Amygdala (tissue), 56 donors: ENCODE results near the gene ZNF408.
A peak's percentile ranks its signal among the peaks of the same experiment; 100 is the strongest.
"Not testable (repeated sequence)": the region's sequence is repeated elsewhere in the genome, so short reads cannot be mapped to it uniquely, and the experiment has no call there.

Source experiments
- DNase-seq, 56 donors: peaks; one replicate each; lab custom pipeline; 2025; lab: John Stamatoyannopoulos, UW

ZNF408 gene

GRCh38 chr11:46695345-46696211, 5.3 kb upstream of the ZNF408 start:
- no peak for DNase-seq

GRCh38 chr11:46696212-46696558, 4.6 kb upstream of the ZNF408 start:
- DNase-seq, result peak in 55 of 56 donors; percentile 34 to 97 (median 87)

- peak in 42 of 56 donors; percentile 22 to 85 (median 48) for DNase-seq
Observed at GRCh38 chr11:46697303-46697702, 3.5 kb upstream of the ZNF408 start.

- no peak for DNase-seq
Observed at GRCh38 chr11:46697723-46698122, 3.1 kb upstream of the ZNF408 start.

GRCh38 chr11:46698597-46698996, 2.2 kb upstream of the ZNF408 start:
- no peak for DNase-seq

GRCh38 chr11:46701078-46701654, 335 bp downstream of the ZNF408 start:
- no peak for DNase-seq

GRCh38 chr11:46705070-46705688, 4.3 kb downstream of the ZNF408 start:
- no peak for DNase-seq

- DNase-seq, result no peak
Observed at GRCh38 chr11:46706886-46707285, 6.1 kb downstream of the ZNF408 start.

GRCh38 chr11:46709351-46709750, 8.5 kb downstream of the ZNF408 start:
- DNase-seq, result not testable (repeated sequence)

- DNase-seq, result peak in 12 of 56 donors; percentile 3 to 35 (median 23)
Observed at GRCh38 chr11:46710821-46711269, 10.0 kb downstream of the ZNF408 start.

GRCh38 chr11:46711303-46711702, 10.5 kb downstream of the ZNF408 start:
- DNase-seq, result no peak

GRCh38 chr11:46712874-46713576, 12.2 kb downstream of the ZNF408 start:
- no peak for DNase-seq

GRCh38 chr11:46717825-46718154, 17.0 kb downstream of the ZNF408 start:
- DNase-seq, result not testable (repeated sequence)

GRCh38 chr11:46718155-46719019, 17.6 kb downstream of the ZNF408 start:
- no peak for DNase-seq

GRCh38 chr11:46719048-46719542, 18.3 kb downstream of the ZNF408 start, which contains the start of gene F2:
TSS of gene F2 (plus strand) at chr11:46719213. CDS start at chr11:46719236, 23 bp downstream.
- DNase-seq, result no peak

GRCh38 chr11:46719543-46720218, 18.9 kb downstream of the ZNF408 start:
- DNase-seq, result no peak

- no peak for DNase-seq
Observed at GRCh38 chr11:46721286-46721685, 20.5 kb downstream of the ZNF408 start.

- DNase-seq, result no peak
Observed at GRCh38 chr11:46722566-46723358, 21.9 kb downstream of the ZNF408 start.
